Measurements from ENCODE around the gene PAK2. TPM values are rescaled to one million over a fixed set of nuclear protein-coding genes. Genes with fewer than 3 reads are reported as not detected.

The PAK2 gene
- total and polyA plus RNA-seq, 7 experiments from 2014 or later, result 25.8 to 97.3 (median 75.1) TPM

GRCh38 chr3:196796317-196796716 lies 56.7 kb downstream of the PAK2 start:
- peaks cover 3 to 66% (median 35%) of the 10 kb centered on the region in 7 donors for H3K4me1 Mint-ChIP-seq
- H3K9me3 Mint-ChIP-seq, result peaks cover 0 to 10% (median 0%) of the 10 kb centered on the region in 11 donors
- peak overlapping the region in 6 of 9 donors; percentile 21 to 72 (median 48) for H3K27ac Mint-ChIP-seq
- Histone ChIP-seq H3K4me3 (ENCODE audit: low read length) (no peak overlapping the region), H3K9me3 (ENCODE audit: control insufficient read depth in 2 of 3, low read length in 3 of 3) (no peaks in the 10 kb centered on the region), H3K4me1 (ENCODE audit: control insufficient read depth in 2 of 2, insufficient read depth in 2 of 2, low read length in 2 of 2) (no peaks in the 10 kb centered on the region), H3K27ac (ENCODE audit: low read depth, low read length) (no peak overlapping the region), H3K36me3 (ENCODE audit: control insufficient read depth in 2 of 3, insufficient read depth in 3 of 3, low read length in 3 of 3) (peaks cover 0 to 16% (median 0%) of the 10 kb centered on the region in 3 experiments), H3K27me3 (ENCODE audit: control insufficient read depth in 2 of 2, insufficient read depth in 2 of 2, low read length in 2 of 2) (no peaks in the 10 kb centered on the region)
- H3K27me3 Mint-ChIP-seq, result no peaks in the 10 kb centered on the region
- ChIA-PET POLR2A (interaction anchor here (0.8 kb wide), 1 partner anchor 19 kb away, joined by 5 read pairs; no protein-coding TSS in a partner anchor), CTCF (no interaction called here)
- H3K36me3 Mint-ChIP-seq, result peaks cover 5 to 39% (median 23%) of the 10 kb centered on the region in 5 donors
- ATAC-seq, result no peak
- H3K4me3 Mint-ChIP-seq, result no peak overlapping the region
- intact Hi-C loops (cut with micrococcal nuclease), result no loop called here
- no peak for DNase-seq

- no peaks in the 10 kb centered on the region for H3K27me3 ChIP-seq (ENCODE audit: control insufficient read depth in 2 of 2, insufficient read depth in 2 of 2, low read length in 2 of 2)
- peaks cover 0 to 3% of the 10 kb centered on the region in 2 donors for H3K4me1 ChIP-seq (ENCODE audit: control insufficient read depth in 2 of 2, insufficient read depth in 2 of 2, low read length in 2 of 2)
- H3K27ac Mint-ChIP-seq, result peak overlapping the region in 7 of 9 donors; percentile 36 to 87 (median 48)
- intact Hi-C loops (cut with micrococcal nuclease), result loop anchor here (5.0 kb wide), 1 partner anchor 59 kb away; no protein-coding TSS in a partner anchor
- H3K4me3 ChIP-seq (ENCODE audit: low read length), result no peak overlapping the region
- H3K36me3 Mint-ChIP-seq, result peaks cover 0 to 17% (median 5%) of the 10 kb centered on the region in 5 donors
- peaks cover 4 to 12% (median 7%) of the 10 kb centered on the region in 3 experiments for H3K36me3 ChIP-seq (ENCODE audit: control insufficient read depth in 2 of 3, insufficient read depth in 3 of 3, low read length in 3 of 3)
- CTCF ChIA-PET, result interaction anchor here (0.6 kb wide), 1 partner anchor 51 kb away, joined by 3 read pairs; no protein-coding TSS in a partner anchor
- H3K27ac ChIP-seq (ENCODE audit: low read depth, low read length), result no peak overlapping the region
- DNase-seq, result no peak
- no peak for ATAC-seq
- H3K9me3 Mint-ChIP-seq, result no peaks in the 10 kb centered on the region
- no peaks in the 10 kb centered on the region for H3K27me3 Mint-ChIP-seq
- no peak overlapping the region for H3K4me3 Mint-ChIP-seq
- H3K4me1 Mint-ChIP-seq, result peaks cover 10 to 46% (median 33%) of the 10 kb centered on the region in 7 donors
- H3K9me3 ChIP-seq (ENCODE audit: control insufficient read depth in 2 of 3, low read length in 3 of 3), result no peaks in the 10 kb centered on the region
- POLR2A ChIA-PET, result no interaction called here
Observed at GRCh38 chr3:196800742-196801434, 61.2 kb downstream of the PAK2 start.

- no peak overlapping the region for H3K4me3 ChIP-seq (ENCODE audit: low read length)
- POLR2A ChIA-PET, result interaction anchor here (1.1 kb wide), 1 partner anchor 63 kb away, joined by 3 read pairs; no protein-coding TSS in a partner anchor
- DNase-seq, result peak in 7 of 9 donors; percentile 7 to 63 (median 44)
- intact Hi-C loops (cut with micrococcal nuclease), result loop anchor here (5.0 kb wide), 1 partner anchor 62 kb away; no protein-coding TSS in a partner anchor
- no peaks in the 10 kb centered on the region for H3K9me3 ChIP-seq (ENCODE audit: control insufficient read depth in 2 of 3, low read length in 3 of 3)
- H3K27ac Mint-ChIP-seq, result peak overlapping the region in 8 of 9 donors; percentile 25 to 87 (median 65)
- H3K27me3 ChIP-seq (ENCODE audit: control insufficient read depth in 2 of 2, insufficient read depth in 2 of 2, low read length in 2 of 2), result no peaks in the 10 kb centered on the region
- peaks cover 3 to 32% (median 19%) of the 10 kb centered on the region in 5 donors for H3K36me3 Mint-ChIP-seq
- peak overlapping the region; percentile 39 for H3K27ac ChIP-seq (ENCODE audit: low read depth, low read length)
- H3K4me1 ChIP-seq (ENCODE audit: control insufficient read depth in 2 of 2, insufficient read depth in 2 of 2, low read length in 2 of 2), result peaks cover 0 to 3% of the 10 kb centered on the region in 2 donors
- CTCF ChIA-PET, result no interaction called here
- ATAC-seq, result peak; percentile 67
- peaks cover 6 to 36% (median 16%) of the 10 kb centered on the region in 3 experiments for H3K36me3 ChIP-seq (ENCODE audit: control insufficient read depth in 2 of 3, insufficient read depth in 3 of 3, low read length in 3 of 3)
- H3K4me1 Mint-ChIP-seq, result peaks cover 1 to 29% (median 24%) of the 10 kb centered on the region in 7 donors
- peak overlapping the region in 1 of 10 donors; percentile 43 for H3K4me3 Mint-ChIP-seq
- H3K27me3 Mint-ChIP-seq, result no peaks in the 10 kb centered on the region
- no peaks in the 10 kb centered on the region for H3K9me3 Mint-ChIP-seq
Observed at GRCh38 chr3:196803891-196804468, 64.3 kb downstream of the PAK2 start.

- Mint-ChIP-seq H3K9me3 (no peaks in the 10 kb centered on the region), H3K36me3 (peaks cover 3 to 38% (median 24%) of the 10 kb centered on the region in 5 donors), H3K4me3 (no peak overlapping the region), H3K4me1 (peaks cover 1 to 27% (median 20%) of the 10 kb centered on the region in 7 donors), H3K27ac (no peak overlapping the region), H3K27me3 (no peaks in the 10 kb centered on the region)
- ChIA-PET CTCF (no interaction called here), POLR2A (interaction anchor here (0.7 to 1.1 kb wide), 2 partner anchors 64 to 163 kb away, joined by 3 read pairs; no protein-coding TSS in a partner anchor)
- Histone ChIP-seq H3K36me3 (ENCODE audit: control insufficient read depth in 2 of 3, insufficient read depth in 3 of 3, low read length in 3 of 3) (peaks cover 6 to 36% (median 16%) of the 10 kb centered on the region in 3 experiments), H3K4me1 (ENCODE audit: control insufficient read depth in 2 of 2, insufficient read depth in 2 of 2, low read length in 2 of 2) (peaks cover 0 to 3% of the 10 kb centered on the region in 2 donors), H3K4me3 (ENCODE audit: low read length) (no peak overlapping the region), H3K27ac (ENCODE audit: low read depth, low read length) (no peak overlapping the region), H3K27me3 (ENCODE audit: control insufficient read depth in 2 of 2, insufficient read depth in 2 of 2, low read length in 2 of 2) (no peaks in the 10 kb centered on the region), H3K9me3 (ENCODE audit: control insufficient read depth in 2 of 3, low read length in 3 of 3) (no peaks in the 10 kb centered on the region)
- ATAC-seq, result no peak
- intact Hi-C loops (cut with micrococcal nuclease), result loop anchor here (5.0 kb wide), 1 partner anchor 62 kb away; no protein-coding TSS in a partner anchor
- no peak for DNase-seq
Observed at GRCh38 chr3:196804773-196805172, 65.1 kb downstream of the PAK2 start.

- no peak for ATAC-seq
- peaks cover 2 to 58% (median 17%) of the 10 kb centered on the region in 3 experiments for H3K36me3 ChIP-seq (ENCODE audit: control insufficient read depth in 2 of 3, insufficient read depth in 3 of 3, low read length in 3 of 3)
- Mint-ChIP-seq H3K4me3 (no peak overlapping the region), H3K4me1 (no peaks in the 10 kb centered on the region), H3K36me3 (peaks cover 12 to 49% (median 38%) of the 10 kb centered on the region in 5 donors), H3K27ac (peak overlapping the region in 7 of 9 donors; percentile 46 to 78 (median 72)), H3K9me3 (no peaks in the 10 kb centered on the region), H3K27me3 (no peaks in the 10 kb centered on the region)
- no peak overlapping the region for H3K27ac ChIP-seq (ENCODE audit: low read depth, low read length)
- no peak overlapping the region for H3K4me3 ChIP-seq (ENCODE audit: low read length)
- H3K4me1 ChIP-seq (ENCODE audit: control insufficient read depth in 2 of 2, insufficient read depth in 2 of 2, low read length in 2 of 2), result no peaks in the 10 kb centered on the region
- H3K27me3 ChIP-seq (ENCODE audit: control insufficient read depth in 2 of 2, insufficient read depth in 2 of 2, low read length in 2 of 2), result no peaks in the 10 kb centered on the region
- no peak for DNase-seq
- POLR2A ChIA-PET, result no interaction called here
- intact Hi-C loops (cut with micrococcal nuclease), result no loop called here
- H3K9me3 ChIP-seq (ENCODE audit: control insufficient read depth in 2 of 3, low read length in 3 of 3), result no peaks in the 10 kb centered on the region
- CTCF ChIA-PET, result no interaction called here
Observed at GRCh38 chr3:196810963-196811581, 71.4 kb downstream of the PAK2 start.

- Mint-ChIP-seq H3K36me3 (peaks cover 9 to 38% (median 29%) of the 10 kb centered on the region in 5 donors), H3K9me3 (no peaks in the 10 kb centered on the region), H3K27me3 (no peaks in the 10 kb centered on the region), H3K4me3 (no peak overlapping the region), H3K4me1 (no peaks in the 10 kb centered on the region), H3K27ac (no peak overlapping the region)
- DNase-seq, result no peak
- H3K4me1 ChIP-seq (ENCODE audit: control insufficient read depth in 2 of 2, insufficient read depth in 2 of 2, low read length in 2 of 2), result no peaks in the 10 kb centered on the region
- no peaks in the 10 kb centered on the region for H3K27me3 ChIP-seq (ENCODE audit: control insufficient read depth in 2 of 2, insufficient read depth in 2 of 2, low read length in 2 of 2)
- H3K4me3 ChIP-seq (ENCODE audit: low read length), result no peak overlapping the region
- ChIA-PET CTCF (no interaction called here), POLR2A (no interaction called here)
- no peak for ATAC-seq
- H3K27ac ChIP-seq (ENCODE audit: low read depth, low read length), result no peak overlapping the region
- H3K36me3 ChIP-seq (ENCODE audit: control insufficient read depth in 2 of 3, insufficient read depth in 3 of 3, low read length in 3 of 3), result peaks cover 0 to 40% (median 9%) of the 10 kb centered on the region in 3 experiments
- H3K9me3 ChIP-seq (ENCODE audit: control insufficient read depth in 2 of 3, low read length in 3 of 3), result no peaks in the 10 kb centered on the region
- intact Hi-C loops (cut with micrococcal nuclease), result no loop called here
Observed at GRCh38 chr3:196812853-196813252, 73.2 kb downstream of the PAK2 start.

All from naive thymus-derived CD4-positive, alpha-beta T cell (primary cell).